Adrenal gland (tissue), 5 donors: Measurements from ENCODE around the gene SYNM.

Experiments used
- POLR2A ChIP-seq, 2 donors: fragments of 450-650 bp; IDR thresholded peaks; one replicate each; pipeline ENCODE4 v1.6.1; 2017; ENCODE audit warnings: antibody characterized with exemption in 2 of 2, mild to moderate bottlenecking in 2 of 2, moderate library complexity in 1 of 2
- TF ChIP-seq, protein P1 (sequence below), 6 experiments: fragments of 450-650 bp in 4 of 6; fragments of 200-600 bp in 2 of 6; sonication (generic) in 1 of 6; IDR thresholded peaks; 1 replicate in 5 of 6; 2 replicates in 1 of 6; pipeline versions ENCODE4 v1.5.1 to v1.8.0; 2016 to 2021; ENCODE audit warnings: antibody characterized with exemption in 6 of 6, mild to moderate bottlenecking in 2 of 6, moderate library complexity in 1 of 6
- donor health status: DM: no; HTN: no; CAD: no.

DNA sequence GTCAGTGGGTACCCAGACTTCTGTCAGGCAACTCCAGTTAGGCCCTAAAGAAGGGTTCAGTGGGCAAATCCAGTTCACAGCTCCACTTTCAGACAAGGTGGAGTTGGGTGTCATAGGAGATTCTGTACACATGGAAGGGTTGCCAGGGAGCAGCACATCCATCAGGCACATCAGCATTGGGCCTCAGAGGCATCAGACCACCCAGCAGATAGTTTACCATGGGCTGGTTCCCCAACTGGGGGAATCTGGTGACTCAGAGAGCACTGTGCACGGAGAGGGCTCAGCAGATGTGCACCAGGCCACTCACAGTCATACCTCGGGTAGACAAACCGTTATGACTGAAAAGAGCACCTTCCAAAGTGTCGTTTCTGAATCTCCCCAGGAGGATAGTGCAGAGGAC, 27.2 kb downstream of the SYNM start:
- TF ChIP-seq, protein P1, sequence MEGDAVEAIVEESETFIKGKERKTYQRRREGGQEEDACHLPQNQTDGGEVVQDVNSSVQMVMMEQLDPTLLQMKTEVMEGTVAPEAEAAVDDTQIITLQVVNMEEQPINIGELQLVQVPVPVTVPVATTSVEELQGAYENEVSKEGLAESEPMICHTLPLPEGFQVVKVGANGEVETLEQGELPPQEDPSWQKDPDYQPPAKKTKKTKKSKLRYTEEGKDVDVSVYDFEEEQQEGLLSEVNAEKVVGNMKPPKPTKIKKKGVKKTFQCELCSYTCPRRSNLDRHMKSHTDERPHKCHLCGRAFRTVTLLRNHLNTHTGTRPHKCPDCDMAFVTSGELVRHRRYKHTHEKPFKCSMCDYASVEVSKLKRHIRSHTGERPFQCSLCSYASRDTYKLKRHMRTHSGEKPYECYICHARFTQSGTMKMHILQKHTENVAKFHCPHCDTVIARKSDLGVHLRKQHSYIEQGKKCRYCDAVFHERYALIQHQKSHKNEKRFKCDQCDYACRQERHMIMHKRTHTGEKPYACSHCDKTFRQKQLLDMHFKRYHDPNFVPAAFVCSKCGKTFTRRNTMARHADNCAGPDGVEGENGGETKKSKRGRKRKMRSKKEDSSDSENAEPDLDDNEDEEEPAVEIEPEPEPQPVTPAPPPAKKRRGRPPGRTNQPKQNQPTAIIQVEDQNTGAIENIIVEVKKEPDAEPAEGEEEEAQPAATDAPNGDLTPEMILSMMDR (IDR thresholded peaks at IDR 0.05) = no peak
- TF ChIP-seq POLR2A (IDR thresholded peaks at IDR 0.05) = no peak
